Aorta (tissue), 5 donors: Measurements from ENCODE around the gene BACE2. TPM values are rescaled to one million over a fixed set of nuclear protein-coding genes. Genes with fewer than 3 reads are reported as not detected.

Source experiments
- ATAC-seq: fragments of 200-7000 bp; cut with Tn5 transposase; one replicate; pipeline ENCODE4 v1.9.1; 2022; ENCODE audit warnings: moderate library complexity; ENCODE audit not compliant: low FRiP score
- DNase-seq, 2 donors: peaks; one replicate each; pipeline ENCODE4 v3.0.0-alpha.2; 2020
- H3K27ac ChIP-seq, 2 donors: one replicate each; pipeline ENCODE4 v1.5.1; 2013; ENCODE audit warnings: low read length in 2 of 2, mild to moderate bottlenecking in 2 of 2, moderate library complexity in 2 of 2, control low read depth in 1 of 2, inconsistent platforms in 1 of 2, low read depth in 1 of 2
- H3K27me3 ChIP-seq, 2 donors: one replicate each; pipeline ENCODE4 v1.6.1; 2013; ENCODE audit warnings: control low read depth in 1 of 2, low read length in 1 of 2, mild to moderate bottlenecking in 1 of 2, moderate library complexity in 1 of 2; ENCODE audit not compliant: insufficient read depth in 2 of 2, control insufficient read depth in 1 of 2
- H3K36me3 ChIP-seq, 2 donors: one replicate each; pipeline ENCODE4 v1.6.1; 2013; ENCODE audit warnings: control low read depth in 1 of 2, low read length in 1 of 2, mild to moderate bottlenecking in 1 of 2; ENCODE audit not compliant: insufficient read depth in 2 of 2, control insufficient read depth in 1 of 2
- H3K4me1 ChIP-seq, 2 donors: one replicate each; pipeline ENCODE4 v1.6.1; 2013; ENCODE audit warnings: low read length in 2 of 2, control low read depth in 1 of 2, mild to moderate bottlenecking in 1 of 2, moderate library complexity in 1 of 2; ENCODE audit not compliant: insufficient read depth in 2 of 2, control insufficient read depth in 1 of 2
- H3K4me3 ChIP-seq, 2 donors: one replicate each; pipeline ENCODE4 v1.5.1; 2013; ENCODE audit warnings: low read length in 2 of 2, control low read depth in 1 of 2, mild to moderate bottlenecking in 1 of 2
- H3K9me3 ChIP-seq: one replicate; pipeline ENCODE4 v1.6.1; 2013; ENCODE audit warnings: mild to moderate bottlenecking, low read length; ENCODE audit not compliant: control insufficient read depth
- WGBS, 2 donors: extraction: QIAGEN DNeasy Blood & Tissue Kit; methylation state at CpG; one replicate each; pipeline ENCODE4 v1.1.7; 2013; 5-methylcytosine and 5-hydroxymethylcytosine counted together
- intact Hi-C, 2 donors: fragments of 100-400 bp; cut with DNase I; formaldehyde crosslinking; loops; one replicate each; pipeline versions ENCODE4 v1.14.2 to v1.15.0; 2022
- polyA plus RNA-seq, 2 donors: library from polyadenylated mRNA; stranded (reverse); fragments of 200-250 nt; gene quantifications; one replicate each; pipeline ENCODE4 v1.2.3, GENCODE V29; 2013
- total RNA-seq, 2 donors: library from RNA; stranded (reverse); fragmentation: NEBNext Ultra II Directional; extraction: Animal tissue kit (Norgen Biotek cat#: 25700); gene quantifications; one replicate each; pipeline ENCODE4 v1.2.1, GENCODE V29; 2021
- donor health status: healthy with polysubstance abuse.
- donor health status: Bipolar disorder and iron deficiency.
- donor health status: DM: no; HTN: no; CAD: no.
- donor health status: DM: no; HTN: no; CAD: no.
- donor health status: DM: yes; HTN: yes; CAD: no.

The BACE2 gene
- total and polyA plus RNA-seq, 4 donors = 26.2 to 151 (median 66.9) TPM

DNA sequence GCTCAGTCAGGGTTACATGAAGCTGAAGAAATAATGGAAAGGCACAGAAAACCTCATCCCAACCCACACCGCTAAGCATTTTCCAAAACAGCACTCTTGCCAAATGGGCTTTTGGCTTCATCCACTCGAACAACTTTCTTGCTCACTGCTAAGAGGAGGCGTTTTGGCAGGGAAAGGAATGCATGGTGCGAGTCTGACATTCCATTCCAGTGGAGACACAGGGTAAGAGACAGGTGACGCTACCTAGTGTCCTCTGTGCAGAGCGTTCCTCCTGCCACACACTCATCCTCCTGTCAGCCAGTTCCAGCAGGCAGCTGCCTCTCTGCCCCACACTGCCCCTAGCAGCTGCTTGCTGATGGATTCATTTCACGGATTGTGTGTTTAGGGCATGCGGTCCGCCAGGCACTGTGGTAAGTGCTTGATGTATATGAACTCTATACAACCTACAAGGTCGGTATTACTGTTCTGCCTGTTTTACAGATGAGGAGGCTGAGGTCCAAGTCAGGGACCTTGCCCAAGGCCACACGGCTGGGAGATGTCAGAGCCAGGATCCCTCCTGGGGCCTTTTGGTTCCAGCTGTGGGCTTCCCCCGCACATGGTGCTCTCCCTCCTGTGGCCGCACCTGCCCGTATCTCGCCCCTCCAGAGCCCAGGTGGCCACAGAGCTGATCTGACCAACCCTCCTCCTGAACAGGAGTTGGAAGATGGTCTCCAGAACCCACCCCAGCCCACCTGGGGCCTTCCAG, 25.7 kb upstream of the BACE2 start:
- ATAC-seq (peak; percentile 67), DNase-seq (peak in 1 of 2 donors; percentile 65)
- H3K4me1 ChIP-seq = no peaks in the 10 kb centered on the region
- intact Hi-C loops = loop anchor here in 1 of 2 donors (10.0 kb wide), 1 partner anchor 463 kb away; no protein-coding TSS in a partner anchor
- 27 to 30% methylated on average over 15 of the region's 15 CpGs for WGBS, 2 donors
- no peaks in the 10 kb centered on the region for H3K27me3 ChIP-seq
- peaks cover 2% of the 10 kb centered on the region for H3K9me3 ChIP-seq
- no peak overlapping the region for H3K27ac ChIP-seq
- H3K36me3 ChIP-seq = no peaks in the 10 kb centered on the region
- H3K4me3 ChIP-seq = no peak overlapping the region

DNA sequence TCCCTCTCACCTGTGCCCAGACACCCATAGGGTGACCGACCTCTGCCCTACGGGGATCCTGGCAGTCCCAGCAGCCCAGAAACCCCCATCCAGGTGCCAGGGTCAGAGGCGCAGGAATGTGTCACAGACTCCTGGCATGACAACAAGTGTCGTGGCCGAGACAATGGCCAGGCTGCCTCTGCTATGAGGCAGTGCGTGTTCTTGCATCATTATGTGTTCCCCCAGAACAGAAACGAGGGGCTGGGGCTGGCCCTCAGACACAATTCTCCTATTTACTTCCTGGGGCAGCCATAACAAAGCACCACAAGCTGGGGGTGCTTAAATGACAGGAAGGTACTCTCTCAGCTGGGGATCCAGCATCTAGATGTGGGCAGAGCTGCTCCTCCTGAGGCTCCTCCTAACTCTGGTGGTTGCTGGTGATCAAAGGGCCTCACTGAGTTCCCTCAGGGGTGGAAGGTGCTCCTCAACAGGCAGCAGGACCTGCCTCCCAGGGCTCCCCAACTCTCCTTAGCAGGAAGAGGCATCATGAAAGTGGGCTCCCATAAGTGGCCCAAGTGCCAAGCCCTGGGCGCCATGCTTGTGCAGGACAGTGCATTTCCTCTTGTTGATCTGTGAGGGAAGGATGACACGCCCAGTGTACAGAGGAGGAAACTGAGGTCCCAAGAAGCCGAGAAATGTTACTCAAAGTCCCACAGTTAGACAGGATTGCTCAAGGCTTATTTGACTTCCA, 24.2 kb upstream of the BACE2 start:
- Histone ChIP-seq H3K4me1 (no peaks in the 10 kb centered on the region), H3K27me3 (no peaks in the 10 kb centered on the region), H3K36me3 (no peaks in the 10 kb centered on the region), H3K9me3 (peaks cover 2% of the 10 kb centered on the region), H3K27ac (no peak overlapping the region), H3K4me3 (no peak overlapping the region)
- DNase-seq (no peak), ATAC-seq (no peak)
- intact Hi-C loops = loop anchor here in 1 of 2 donors (10.0 kb wide), 1 partner anchor 461 kb away; no protein-coding TSS in a partner anchor
- 84 to 93% methylated on average over 10 of the region's 10 CpGs for WGBS, 2 donors

DNA sequence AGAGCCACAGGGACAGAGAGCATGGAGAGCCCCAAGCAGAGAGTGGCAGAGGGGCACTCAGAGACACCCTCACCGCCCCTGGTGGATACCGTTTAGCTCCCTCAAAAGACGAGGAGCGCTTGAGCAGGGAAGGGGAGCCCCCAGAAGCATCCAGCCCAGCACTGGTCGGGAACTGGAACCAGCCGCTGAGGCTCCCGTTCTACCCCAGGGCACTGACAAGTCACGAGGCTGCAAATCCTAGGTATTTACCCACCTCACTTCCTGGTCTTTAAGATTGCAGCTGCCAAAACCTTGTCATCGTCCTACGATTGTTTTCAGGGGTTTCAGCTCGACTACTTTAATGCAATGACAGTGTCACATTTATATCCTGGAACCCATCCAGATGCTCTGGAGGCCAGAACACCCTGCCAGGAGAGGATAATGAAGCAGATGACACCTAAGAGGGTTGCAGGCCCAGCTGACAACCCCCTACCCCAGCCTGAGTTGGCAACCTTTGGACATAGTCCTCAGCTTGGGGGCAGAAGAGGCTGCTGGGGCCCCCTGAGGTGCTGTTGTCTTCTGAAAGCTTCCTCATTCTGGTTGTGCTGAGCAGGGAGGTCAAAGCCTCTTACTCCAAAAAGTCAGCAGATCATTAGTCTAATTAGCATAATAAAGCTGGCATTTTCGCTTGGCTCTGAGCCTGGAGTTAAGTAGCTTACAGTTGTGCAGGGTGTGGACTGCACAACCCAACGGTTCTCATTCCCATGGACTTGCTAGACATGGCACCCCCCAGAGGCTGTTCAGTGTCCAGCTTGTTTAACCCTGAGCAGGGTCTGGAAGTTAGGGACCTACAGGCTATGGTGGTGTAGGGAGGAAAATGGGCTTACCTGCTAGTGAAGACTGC, 20.6 kb upstream of the BACE2 start:
- 77 to 78% methylated on average over 13 of the region's 13 CpGs for WGBS, 2 donors
- intact Hi-C loops = loop anchor here in 1 of 2 donors (10.0 kb wide), 1 partner anchor 457 kb away; no protein-coding TSS in a partner anchor

DNA sequence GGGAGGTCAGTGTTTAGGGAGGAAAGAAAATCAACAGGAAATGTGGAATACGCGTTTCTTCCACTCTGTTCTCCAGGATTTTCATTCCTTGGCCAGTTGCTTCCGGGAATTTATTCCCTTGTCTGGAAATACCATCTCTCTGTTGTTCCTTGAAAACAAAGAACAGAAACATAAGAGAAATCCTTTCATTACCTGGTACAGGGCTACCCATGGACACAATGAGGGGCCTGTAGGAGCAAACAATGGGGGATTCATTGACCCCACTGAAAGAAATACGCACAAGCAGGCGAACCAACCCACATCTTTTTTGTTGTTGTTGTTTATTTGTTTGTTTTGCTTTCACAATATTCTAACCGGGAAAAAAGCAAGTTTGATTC, 20.0 kb upstream of the BACE2 start:
- ATAC-seq (no peak), DNase-seq (no peak)
- no peaks in the 10 kb centered on the region for H3K27me3 ChIP-seq
- WGBS, 2 donors = 77 to 83% methylated on average over 6 of the region's 6 CpGs
- intact Hi-C loops = loop anchor here in 1 of 2 donors (10.0 kb wide), 1 partner anchor 457 kb away; no protein-coding TSS in a partner anchor
- no peaks in the 10 kb centered on the region for H3K4me1 ChIP-seq
- H3K36me3 ChIP-seq = no peaks in the 10 kb centered on the region
- no peak overlapping the region for H3K27ac ChIP-seq
- H3K9me3 ChIP-seq = peaks cover 2% of the 10 kb centered on the region
- H3K4me3 ChIP-seq = no peak overlapping the region

More for the DNA sequence above, 20.6 kb upstream of the BACE2 start:
- Histone ChIP-seq H3K27ac (no peak overlapping the region), H3K4me1 (no peaks in the 10 kb centered on the region), H3K36me3 (no peaks in the 10 kb centered on the region), H3K4me3 (no peak overlapping the region), H3K9me3 (peaks cover 2% of the 10 kb centered on the region), H3K27me3 (no peaks in the 10 kb centered on the region)
- ATAC-seq (no peak), DNase-seq (no peak)

DNA sequence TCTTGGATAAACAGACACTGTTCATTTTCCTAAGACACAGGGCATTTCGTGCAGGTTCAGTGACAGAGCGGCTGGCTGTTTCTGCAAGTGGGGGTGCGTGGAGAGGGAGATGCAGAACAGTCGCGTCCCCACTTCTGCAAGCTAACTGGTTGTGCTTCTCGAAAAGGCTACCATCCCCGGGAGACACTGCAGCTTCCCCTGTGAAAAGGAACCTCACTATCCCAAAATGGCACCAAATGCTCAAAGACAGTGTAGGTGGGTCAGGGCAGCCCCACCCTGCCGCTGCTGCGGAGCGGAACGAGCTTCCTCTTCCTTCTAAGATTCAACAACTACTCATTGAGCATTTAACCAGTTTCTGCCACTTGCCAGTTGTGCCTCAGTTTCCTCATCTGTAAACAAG, 19.2 kb upstream of the BACE2 start:
- 87 to 91% methylated on average over 11 of the region's 11 CpGs for WGBS, 2 donors
- Histone ChIP-seq H3K4me1 (no peaks in the 10 kb centered on the region), H3K36me3 (no peaks in the 10 kb centered on the region), H3K27ac (no peak overlapping the region), H3K4me3 (no peak overlapping the region), H3K27me3 (no peaks in the 10 kb centered on the region), H3K9me3 (peaks cover 2% of the 10 kb centered on the region)
- ATAC-seq = no peak
- intact Hi-C loops = loop anchor here in 1 of 2 donors (10.0 kb wide), 1 partner anchor 456 kb away; no protein-coding TSS in a partner anchor
- no peak for DNase-seq

DNA sequence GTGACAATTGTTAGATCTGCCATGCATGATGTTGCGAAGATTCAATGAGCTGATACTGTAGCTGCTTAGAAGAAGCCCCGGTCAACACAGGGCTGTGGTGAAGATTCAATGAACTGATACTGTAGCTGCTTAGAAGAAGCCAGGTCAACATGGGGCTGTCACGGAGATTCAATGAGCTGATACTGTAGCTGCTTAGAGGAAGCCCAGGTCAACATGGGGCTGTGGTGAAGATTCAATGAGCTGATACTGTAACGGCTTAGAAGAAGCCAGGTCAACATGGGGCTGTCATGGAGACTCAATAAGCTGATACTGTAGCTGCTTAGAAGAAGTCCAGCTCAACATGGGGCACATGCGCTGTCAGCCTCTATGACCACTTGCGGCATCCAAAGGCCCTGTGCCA, 18.8 kb upstream of the BACE2 start:
- 76 to 88% methylated on average over 6 of the region's 6 CpGs for WGBS, 2 donors
- no peak overlapping the region for H3K4me3 ChIP-seq
- no peaks in the 10 kb centered on the region for H3K36me3 ChIP-seq
- DNase-seq (no peak), ATAC-seq (no peak)
- H3K27ac ChIP-seq = no peak overlapping the region
- no peaks in the 10 kb centered on the region for H3K27me3 ChIP-seq
- H3K4me1 ChIP-seq = no peaks in the 10 kb centered on the region
- peaks cover 2% of the 10 kb centered on the region for H3K9me3 ChIP-seq
- intact Hi-C loops = loop anchor here in 1 of 2 donors (10.0 kb wide), 1 partner anchor 456 kb away; no protein-coding TSS in a partner anchor

DNA sequence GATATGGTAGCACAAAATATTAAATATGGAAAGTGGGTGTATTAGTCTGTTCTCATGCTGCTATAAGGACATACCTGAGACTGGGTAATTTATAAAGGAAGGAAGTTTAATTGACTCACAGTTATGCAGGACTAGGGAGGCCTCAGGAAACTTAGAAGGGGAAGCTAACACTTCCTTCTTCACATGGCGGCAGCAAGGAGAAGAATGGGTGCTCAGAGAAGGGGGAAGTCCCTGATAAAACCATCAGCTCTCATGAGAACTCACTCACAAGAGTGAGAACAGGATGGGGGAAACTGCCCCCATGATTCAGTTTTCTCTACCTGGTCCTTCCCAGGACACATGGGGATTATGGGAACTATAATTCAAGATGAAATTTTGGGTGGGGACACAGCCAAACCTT, 15.8 kb upstream of the BACE2 start:
- no peak overlapping the region for H3K4me3 ChIP-seq
- WGBS, 2 donors = 98 to 100% methylated on average over 1 of the region's 1 CpG
- H3K9me3 ChIP-seq = no peaks in the 10 kb centered on the region
- intact Hi-C loops = no loop called here
- DNase-seq (no peak), ATAC-seq (no peak)
- H3K4me1 ChIP-seq = no peaks in the 10 kb centered on the region
- H3K27me3 ChIP-seq = no peaks in the 10 kb centered on the region
- no peaks in the 10 kb centered on the region for H3K36me3 ChIP-seq
- no peak overlapping the region for H3K27ac ChIP-seq

DNA sequence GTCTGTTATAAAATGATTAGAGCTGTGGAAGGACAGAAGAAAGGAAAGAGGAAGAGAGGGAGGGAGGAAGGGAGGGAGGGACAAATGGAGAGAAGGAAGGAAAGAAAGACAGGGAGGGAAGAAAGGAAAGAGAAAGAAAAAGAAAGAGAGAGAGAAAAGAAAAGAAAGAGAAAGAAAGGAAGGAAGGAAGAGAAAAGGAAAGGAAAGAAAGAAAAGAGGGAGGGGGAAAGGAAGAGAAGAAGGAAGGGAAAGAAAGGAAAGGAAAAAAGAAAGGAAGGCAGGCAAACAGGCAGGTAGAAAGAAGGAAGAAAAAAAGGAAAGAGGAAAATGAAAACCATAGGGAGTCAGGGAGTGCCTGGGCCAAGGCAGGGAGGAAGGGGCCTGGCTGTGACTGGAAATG, 14.5 kb upstream of the BACE2 start:
- intact Hi-C loops = no loop called here
- Histone ChIP-seq H3K27me3 (no peaks in the 10 kb centered on the region), H3K27ac (no peak overlapping the region), H3K36me3 (no peaks in the 10 kb centered on the region), H3K4me1 (no peaks in the 10 kb centered on the region), H3K4me3 (no peak overlapping the region), H3K9me3 (no peaks in the 10 kb centered on the region)
- no peak for ATAC-seq
- no peak for DNase-seq
